Keratinocyte (primary cell): Measurements from ENCODE around the gene SLC1A1. TPM values are rescaled to one million over a fixed set of nuclear protein-coding genes. Genes with fewer than 3 reads are reported as not detected.

Experiments
- DNase-seq: peaks from one replicate; pipeline ENCODE4 v3.0.0-alpha.2; 2011; ENCODE audit warnings: low read depth, missing footprints, low spot score
- FAIRE-seq: peaks from 2 replicates; lab custom pipeline; 2011; peaks lifted over from hg19 to GRCh38; lab: Jason Lieb, UNC
- H2AFZ ChIP-seq: 2 replicates; pipeline ENCODE4 v1.6.0; 2012; ENCODE audit warnings: low read length, control low read depth, inconsistent platforms; ENCODE audit not compliant: control insufficient read depth
- H3K27ac ChIP-seq: 2 replicates; pipeline ENCODE4 v1.5.1; 2011; ENCODE audit warnings: low read length; ENCODE audit not compliant: control insufficient read depth, insufficient read depth
- H3K27me3 ChIP-seq: 3 replicates; pipeline ENCODE4 v1.6.0; 2011; ENCODE audit warnings: low read length; ENCODE audit not compliant: control insufficient read depth, insufficient read depth; ENCODE audit errors: extremely low read depth
- H3K36me3 ChIP-seq, 2 experiments: 2 replicates in 1 of 2; 3 replicates in 1 of 2; pipeline ENCODE4 v1.5.1; 2011; ENCODE audit warnings: low read length in 2 of 2, mild to moderate bottlenecking in 1 of 2; ENCODE audit not compliant: control insufficient read depth in 2 of 2, insufficient read depth in 2 of 2; ENCODE audit errors: extremely low read depth in 1 of 2
- H3K4me1 ChIP-seq: 3 replicates; pipeline ENCODE4 v1.5.1; 2011; ENCODE audit warnings: low read length; ENCODE audit not compliant: control insufficient read depth, insufficient read depth; ENCODE audit errors: extremely low read depth
- H3K4me2 ChIP-seq: 3 replicates; pipeline ENCODE4 v1.6.0; 2011; ENCODE audit warnings: low read depth, low read length; ENCODE audit not compliant: control insufficient read depth, insufficient read depth; ENCODE audit errors: extremely low read depth
- H3K4me3 ChIP-seq, 3 experiments: fragments of 200-600 bp in 1 of 3; sonication (generic) in 1 of 3; 2 replicates in 2 of 3; 3 replicates in 1 of 3; pipeline ENCODE4 v1.5.1; 2011 to 2016; ENCODE audit warnings: low read length in 3 of 3, mild to moderate bottlenecking in 3 of 3, control low read depth in 2 of 3, inconsistent platforms in 1 of 3, low read depth in 1 of 3, mixed read lengths in 1 of 3, mixed run types in 1 of 3, moderate library complexity in 1 of 3; ENCODE audit not compliant: control insufficient read depth in 2 of 3, insufficient read depth in 2 of 3; ENCODE audit errors: extremely low read depth in 1 of 3
- H3K79me2 ChIP-seq: 2 replicates; pipeline ENCODE4 v1.6.0; 2012; ENCODE audit warnings: low read length; ENCODE audit not compliant: control insufficient read depth, insufficient read depth
- H3K9ac ChIP-seq: 3 replicates; pipeline ENCODE4 v1.6.0; 2011; ENCODE audit warnings: low read length; ENCODE audit not compliant: control insufficient read depth, insufficient read depth; ENCODE audit errors: extremely low read depth
- H3K9me1 ChIP-seq: 3 replicates; pipeline ENCODE4 v1.6.0; 2011; ENCODE audit warnings: low read length; ENCODE audit not compliant: control insufficient read depth, insufficient read depth; ENCODE audit errors: extremely low read depth
- H3K9me3 ChIP-seq: 2 replicates; pipeline ENCODE4 v1.5.1; 2012; ENCODE audit warnings: low read depth, low read length; ENCODE audit not compliant: control insufficient read depth
- H4K20me1 ChIP-seq: 3 replicates; pipeline ENCODE4 v1.6.0; 2011; ENCODE audit warnings: low read length; ENCODE audit not compliant: control insufficient read depth, insufficient read depth; ENCODE audit errors: extremely low read depth
- EZH2 ChIP-seq: IDR thresholded peaks from one replicate; pipeline ENCODE4 v1.6.1; 2012; ENCODE audit warnings: inconsistent platforms, mild to moderate bottlenecking, low read length, moderate library complexity
- dilution Hi-C: fragments of 300-500 bp; cut with MboI; formaldehyde crosslinking; loops from one replicate; pipeline ENCODE4 v1.7.0; 2020; ENCODE audit warnings: low sequenced_read_pairs; ENCODE audit not compliant: extremely low pct_ligation_motif_present
- polyA plus RNA-seq, 5 experiments: library from polyadenylated mRNA; depleted of rRNA in 3 of 5; stranded (reverse) in 3 of 5; stranded (forward) in 1 of 5; unstranded in 1 of 5; fragments of >200 nt; gene quantifications; 1 replicate in 1 of 5; 2 replicates in 3 of 5; 3 replicates in 1 of 5; pipeline versions ENCODE4 v1.2.1 to v1.2.3, GENCODE V29; 2011 to 2012; ENCODE audit warnings: missing spikeins in 2 of 5, low read depth in 1 of 5, low replicate concordance in 1 of 5
- TF ChIP-seq, protein P1 (sequence below), 3 experiments: IDR thresholded peaks in 1 of 3; conservative IDR thresholded peaks in 1 of 3; optimal IDR thresholded peaks in 1 of 3; 2 replicates in 2 of 3; 3 replicates in 1 of 3; pipeline versions ENCODE3 to v1.5.1; 2011; ENCODE audit warnings: low read length in 3 of 3, mild to moderate bottlenecking in 3 of 3, moderate library complexity in 2 of 3, control low read depth in 1 of 3, inconsistent platforms in 1 of 3; ENCODE audit not compliant: insufficient read depth in 2 of 3; ENCODE audit errors: extremely low read depth in 1 of 3

SLC1A1 gene
- polyA plus RNA-seq, 1 donor (not counting 4 experiments of a cell fraction or from before 2014, with no cell fraction given) = 0.20 TPM

- FAIRE-seq (no peak), DNase-seq (no peak)
- no peak overlapping the region for H3K4me2 ChIP-seq
- no peaks in the 10 kb centered on the region for H3K9me1 ChIP-seq
- H3K4me3 ChIP-seq = no peak overlapping the region
- H3K36me3 ChIP-seq = no peaks in the 10 kb centered on the region
- no peak overlapping the region for H3K9ac ChIP-seq
- no peak overlapping the region for H2AFZ ChIP-seq
- no peaks in the 10 kb centered on the region for H3K79me2 ChIP-seq
- no peak overlapping the region for H3K27ac ChIP-seq
- dilution Hi-C loops = no loop called here
- no peaks in the 10 kb centered on the region for H4K20me1 ChIP-seq
- H3K9me3 ChIP-seq = no peaks in the 10 kb centered on the region
- H3K4me1 ChIP-seq = no peaks in the 10 kb centered on the region
- H3K27me3 ChIP-seq = no peaks in the 10 kb centered on the region
- TF ChIP-seq, protein P1, sequence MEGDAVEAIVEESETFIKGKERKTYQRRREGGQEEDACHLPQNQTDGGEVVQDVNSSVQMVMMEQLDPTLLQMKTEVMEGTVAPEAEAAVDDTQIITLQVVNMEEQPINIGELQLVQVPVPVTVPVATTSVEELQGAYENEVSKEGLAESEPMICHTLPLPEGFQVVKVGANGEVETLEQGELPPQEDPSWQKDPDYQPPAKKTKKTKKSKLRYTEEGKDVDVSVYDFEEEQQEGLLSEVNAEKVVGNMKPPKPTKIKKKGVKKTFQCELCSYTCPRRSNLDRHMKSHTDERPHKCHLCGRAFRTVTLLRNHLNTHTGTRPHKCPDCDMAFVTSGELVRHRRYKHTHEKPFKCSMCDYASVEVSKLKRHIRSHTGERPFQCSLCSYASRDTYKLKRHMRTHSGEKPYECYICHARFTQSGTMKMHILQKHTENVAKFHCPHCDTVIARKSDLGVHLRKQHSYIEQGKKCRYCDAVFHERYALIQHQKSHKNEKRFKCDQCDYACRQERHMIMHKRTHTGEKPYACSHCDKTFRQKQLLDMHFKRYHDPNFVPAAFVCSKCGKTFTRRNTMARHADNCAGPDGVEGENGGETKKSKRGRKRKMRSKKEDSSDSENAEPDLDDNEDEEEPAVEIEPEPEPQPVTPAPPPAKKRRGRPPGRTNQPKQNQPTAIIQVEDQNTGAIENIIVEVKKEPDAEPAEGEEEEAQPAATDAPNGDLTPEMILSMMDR (optimal IDR thresholded peaks at IDR 0.05 in 1 of 3, IDR thresholded peaks at IDR 0.05 in 1 of 3, conservative IDR thresholded peaks at IDR 0.05 in 1 of 3; ENCODE audit: extremely low read depth in 1 of 3, insufficient read depth in 2 of 3, low read length in 3 of 3) = no peak
- TF ChIP-seq EZH2 = no peak
Measured at GRCh38 chr9:4617752-4618151, 127.5 kb downstream of the SLC1A1 start.

GRCh38 chr9:4618700-4619099 is 128.4 kb downstream of the SLC1A1 start:
- no peak overlapping the region for H3K4me2 ChIP-seq
- H3K36me3 ChIP-seq = no peaks in the 10 kb centered on the region
- FAIRE-seq (no peak), DNase-seq (no peak)
- no peak overlapping the region for H3K4me3 ChIP-seq
- no peak overlapping the region for H2AFZ ChIP-seq
- dilution Hi-C loops = no loop called here
- no peaks in the 10 kb centered on the region for H4K20me1 ChIP-seq
- H3K9me3 ChIP-seq = no peaks in the 10 kb centered on the region
- H3K79me2 ChIP-seq = no peaks in the 10 kb centered on the region
- no peaks in the 10 kb centered on the region for H3K27me3 ChIP-seq
- no peak overlapping the region for H3K27ac ChIP-seq
- no peaks in the 10 kb centered on the region for H3K9me1 ChIP-seq
- no peak overlapping the region for H3K9ac ChIP-seq
- TF ChIP-seq EZH2 = no peak
- TF ChIP-seq, protein P1 (optimal IDR thresholded peaks at IDR 0.05 in 1 of 3, IDR thresholded peaks at IDR 0.05 in 1 of 3, conservative IDR thresholded peaks at IDR 0.05 in 1 of 3; ENCODE audit: extremely low read depth in 1 of 3, insufficient read depth in 2 of 3, low read length in 3 of 3) = no peak
- no peaks in the 10 kb centered on the region for H3K4me1 ChIP-seq
